GM19463 (cell line): Measurements from ENCODE around the gene DHX8.
A peak's percentile ranks its signal among the peaks of the same experiment; 100 is the strongest.

Experiments
- ATAC-seq: cut with Tn5 transposase; IDR thresholded peaks from one replicate; pipeline ENCODE4 v1.9.1; 2021; ENCODE audit warnings: mild to moderate bottlenecking, moderate library complexity; ENCODE audit not compliant: unreplicated experiment

The DHX8 gene

GRCh38 chr17:43521389-43521788 is 37.6 kb downstream of the DHX8 start:
- no peak for ATAC-seq

GRCh38 chr17:43524945-43525575 is 41.3 kb downstream of the DHX8 start:
- no peak for ATAC-seq

GRCh38 chr17:43526886-43527648 is 43.3 kb downstream of the DHX8 start:
- ATAC-seq: no peak

- no peak for ATAC-seq
Observed at GRCh38 chr17:43528319-43528987, 44.7 kb downstream of the DHX8 start.

GRCh38 chr17:43528988-43529814 is 45.4 kb downstream of the DHX8 start:
- no peak for ATAC-seq

GRCh38 chr17:43529947-43530287 is 46.1 kb downstream of the DHX8 start:
- ATAC-seq: no peak

GRCh38 chr17:43530288-43531081 is 46.7 kb downstream of the DHX8 start:
- no peak for ATAC-seq

GRCh38 chr17:43531082-43531378 is 47.3 kb downstream of the DHX8 start:
- ATAC-seq: no peak

GRCh38 chr17:43531955-43532354 is 48.2 kb downstream of the DHX8 start:
- no peak for ATAC-seq

- ATAC-seq: no peak
Observed at GRCh38 chr17:43532581-43532980, 48.8 kb downstream of the DHX8 start.

- ATAC-seq: no peak
Observed at GRCh38 chr17:43533699-43534098, 49.9 kb downstream of the DHX8 start.

- ATAC-seq: no peak
Observed at GRCh38 chr17:43534909-43535308, 51.1 kb downstream of the DHX8 start.

- no peak for ATAC-seq
Observed at GRCh38 chr17:43536236-43536992, 52.6 kb downstream of the DHX8 start.

- no peak for ATAC-seq
Observed at GRCh38 chr17:43540821-43541674, 57.3 kb downstream of the DHX8 start.

- ATAC-seq: no peak
Observed at GRCh38 chr17:43542859-43543258, 59.1 kb downstream of the DHX8 start.

- ATAC-seq: no peak
Observed at GRCh38 chr17:43543300-43543699, 59.5 kb downstream of the DHX8 start.

- ATAC-seq: no peak
Observed at GRCh38 chr17:43543771-43544575, 60.2 kb downstream of the DHX8 start.

GRCh38 chr17:43545383-43545632 is 61.5 kb downstream of the DHX8 start:
- peak; percentile 23 for ATAC-seq
